HepG2 (cell line): ENCODE measurements around the gene ANKS3. TPM values are rescaled to one million over a fixed set of nuclear protein-coding genes. Genes with fewer than 3 reads are reported as not detected.

ENCODE experiments used
- ATAC-seq: fragments of 200-7000 bp; cut with Tn5 transposase; 3 replicates; pipeline ENCODE4 v1.9.1; 2020; ENCODE audit warnings: mild to moderate bottlenecking, moderate library complexity
- BruUV-seq: library from RNA; stranded (reverse); fragments of 400-500 nt; replicated peaks from 2 replicates; lab custom pipeline; 2021; lab: Mats Ljungman, UMichigan
- CTCF ChIA-PET: fragments of 300-600 bp; formaldehyde crosslinking; extraction: SDS; loops from one replicate; lab custom pipeline; 2021; ENCODE audit warnings: low total read pairs, inconsistent platforms, low intra/inter-chr PET ratio; lab: Yijun Ruan, JAX
- POLR2A ChIA-PET: fragments of 350-600 bp; sonication (Branson Sonifier 250); formaldehyde crosslinking; loops from one replicate; lab custom pipeline; 2020; ENCODE audit warnings: antibody characterized with exemption, inconsistent platforms; lab: Yijun Ruan, JAX
- DNase-seq: peaks from one replicate; pipeline ENCODE4 v3.0.0-alpha.2; 2015; ENCODE audit warnings: low spot score
- FAIRE-seq: peaks from 3 replicates; lab custom pipeline; 2011; peaks lifted over from hg19 to GRCh38; lab: Jason Lieb, UNC
- H2AFZ ChIP-seq: one replicate; pipeline ENCODE4 v1.6.1; 2011; ENCODE audit warnings: low read length, inconsistent platforms
- H3K27ac ChIP-seq: fragments of 300-600 bp; 3 replicates; pipeline ENCODE4 v1.8.0; 2011; ENCODE audit warnings: mixed run types, mild to moderate bottlenecking, mixed read lengths, low read length, inconsistent platforms; ENCODE audit not compliant: insufficient read depth; ENCODE audit errors: extremely low read length
- H3K27me3 ChIP-seq, 2 experiments: fragments of 200-600 bp in 1 of 2; 2 replicates in 1 of 2; 3 replicates in 1 of 2; pipeline versions ENCODE4 v1.6.0 to v1.8.0; 2011; ENCODE audit warnings: low read length in 2 of 2, mild to moderate bottlenecking in 2 of 2, moderate library complexity in 2 of 2, inconsistent platforms in 1 of 2; ENCODE audit not compliant: insufficient read depth in 2 of 2, control insufficient read depth in 1 of 2
- H3K36me3 ChIP-seq, 2 experiments: fragments of 200-600 bp in 1 of 2; replicated peaks in 1 of 2; 2 replicates in 1 of 2; 3 replicates in 1 of 2; pipeline versions ENCODE4 v1.5.1 to v1.8.0; 2011; ENCODE audit warnings: low read length in 2 of 2, inconsistent platforms in 1 of 2; ENCODE audit not compliant: insufficient read depth in 2 of 2, control insufficient read depth in 1 of 2
- H3K4me1 ChIP-seq: 2 replicates; pipeline ENCODE4 v1.5.1; 2012; ENCODE audit warnings: low read length, inconsistent platforms; ENCODE audit not compliant: insufficient read depth
- H3K4me2 ChIP-seq: 2 replicates; pipeline ENCODE4 v1.6.0; 2011; ENCODE audit warnings: low read depth, low read length, inconsistent platforms
- H3K4me3 ChIP-seq, 3 experiments: fragments of 200-600 bp in 1 of 3; sonication (generic), shearing (Covaris generic) in 1 of 3; replicated peaks in 1 of 3; 2 replicates each; pipeline ENCODE4 v1.5.1; 2011 to 2016; ENCODE audit warnings: low read length in 3 of 3, inconsistent platforms in 2 of 3, low read depth in 2 of 3, mild to moderate bottlenecking in 2 of 3, control low read depth in 1 of 3, mixed read lengths in 1 of 3; ENCODE audit not compliant: insufficient read depth in 1 of 3
- H3K79me2 ChIP-seq: one replicate; pipeline ENCODE4 v1.6.1; 2011; ENCODE audit warnings: low read length, inconsistent platforms; ENCODE audit not compliant: insufficient read depth
- H3K9ac ChIP-seq: 2 replicates; pipeline ENCODE4 v1.6.0; 2011; ENCODE audit warnings: mild to moderate bottlenecking, low read depth, low read length, inconsistent platforms; ENCODE audit not compliant: insufficient read depth
- H3K9me3 ChIP-seq: 2 replicates; pipeline ENCODE4 v1.5.1; 2012; ENCODE audit warnings: mild to moderate bottlenecking, low read length
- H4K20me1 ChIP-seq: 2 replicates; pipeline ENCODE4 v1.6.0; 2011; ENCODE audit warnings: inconsistent platforms, mild to moderate bottlenecking, low read length, moderate library complexity; ENCODE audit not compliant: insufficient read depth
- ATM ChIP-seq: fragments of 450-650 bp; IDR thresholded peaks from 2 replicates; pipeline ENCODE4 v1.7.1; 2017; ENCODE audit warnings: mild to moderate bottlenecking, borderline replicate concordance
- EP300 ChIP-seq, 3 experiments: sonication (generic) in 1 of 3; formaldehyde crosslinking in 1 of 3; IDR thresholded peaks; 2 replicates each; pipeline versions ENCODE4 v1.5.1 to v1.6.1; 2011 to 2020; ENCODE audit warnings: low read depth in 2 of 3, low read length in 2 of 3, borderline replicate concordance in 1 of 3, improper control_type of control experiment in 1 of 3, mild to moderate bottlenecking in 1 of 3, missing genetic modification reagents in 1 of 3, moderate library complexity in 1 of 3
- ERF ChIP-seq: IDR thresholded peaks from 2 replicates; pipeline ENCODE4 v1.6.1; 2018; ENCODE audit warnings: missing biosample characterization, missing genetic modification reagents
- ETV6 ChIP-seq: sonication (generic); formaldehyde crosslinking; conservative IDR thresholded peaks from 2 replicates; pipeline ENCODE4 v1.4.0; 2020; ENCODE audit warnings: missing genetic modification reagents
- HNRNPK ChIP-seq: fragments of 200-400 bp; formaldehyde crosslinking; IDR thresholded peaks from 2 replicates; pipeline ENCODE4 v1.6.1; 2018; ENCODE audit warnings: low read length, low read depth, moderate library complexity, mild to moderate bottlenecking; ENCODE audit not compliant: poor library complexity, severe bottlenecking
- MIXL1 ChIP-seq: IDR thresholded peaks from 2 replicates; pipeline ENCODE4 v1.6.1; 2016
- RBM39 ChIP-seq: fragments of 200-400 bp; formaldehyde crosslinking; IDR thresholded peaks from one replicate; pipeline ENCODE4 v1.6.1; 2018; ENCODE audit warnings: antibody characterized with exemption, mild to moderate bottlenecking, low read depth, low read length; ENCODE audit not compliant: poor library complexity, severe bottlenecking
- SALL2 ChIP-seq: sonication (generic); formaldehyde crosslinking; IDR thresholded peaks from 2 replicates; pipeline ENCODE4 v1.8.1; 2023; ENCODE audit warnings: mild to moderate bottlenecking, missing genetic modification reagents, inconsistent platforms
- SOX6 ChIP-seq, 2 experiments: fragments of 450-650 bp in 1 of 2; sonication (generic) in 1 of 2; formaldehyde crosslinking in 1 of 2; IDR thresholded peaks; 2 replicates each; pipeline versions ENCODE4 v1.4.0 to v1.6.1; 2017 to 2020; ENCODE audit warnings: antibody characterized with exemption in 1 of 2, mild to moderate bottlenecking in 1 of 2, missing genetic modification reagents in 1 of 2
- SP4 ChIP-seq: sonication (generic); formaldehyde crosslinking; IDR thresholded peaks from 2 replicates; pipeline ENCODE4 v1.8.1; 2023; ENCODE audit warnings: mild to moderate bottlenecking, missing genetic modification reagents
- TCF7 ChIP-seq: sonication (generic); IDR thresholded peaks from 2 replicates; pipeline ENCODE4 v1.6.1; 2016; ENCODE audit warnings: antibody characterized with exemption, low read depth
- TEAD2 ChIP-seq: sonication (generic); formaldehyde crosslinking; IDR thresholded peaks from 2 replicates; pipeline ENCODE4 v1.9.0; 2021; ENCODE audit warnings: missing genetic modification reagents
- TP53 ChIP-seq: sonication (generic); formaldehyde crosslinking; conservative IDR thresholded peaks from 2 replicates; pipeline ENCODE4 v1.4.0; 2020; ENCODE audit warnings: missing genetic modification reagents
- ZC3H4 ChIP-seq: sonication (generic); formaldehyde crosslinking; IDR thresholded peaks from 2 replicates; pipeline ENCODE4 v1.4.0; 2020; ENCODE audit warnings: missing genetic modification reagents, borderline replicate concordance
- ZFP41 ChIP-seq: sonication (generic); formaldehyde crosslinking; IDR thresholded peaks from 2 replicates; pipeline ENCODE4 v1.4.0; 2020; ENCODE audit warnings: mild to moderate bottlenecking, missing genetic modification reagents, borderline replicate concordance
- ZNF20 ChIP-seq: sonication (generic); formaldehyde crosslinking; IDR thresholded peaks from 2 replicates; pipeline ENCODE4 v1.4.0; 2020; ENCODE audit warnings: mild to moderate bottlenecking, moderate library complexity, missing genetic modification reagents
- ZNF264 ChIP-seq: sonication (generic); formaldehyde crosslinking; IDR thresholded peaks from 2 replicates; pipeline ENCODE4 v1.4.0; 2020; ENCODE audit warnings: missing genetic modification reagents
- ZNF335 ChIP-seq: sonication (generic); formaldehyde crosslinking; IDR thresholded peaks from 2 replicates; pipeline ENCODE4 v1.4.0; 2020; ENCODE audit warnings: missing genetic modification reagents
- ZNF496 ChIP-seq: sonication (generic); formaldehyde crosslinking; IDR thresholded peaks from 2 replicates; pipeline ENCODE4 v1.8.1; 2023; ENCODE audit warnings: mild to moderate bottlenecking, moderate library complexity, missing genetic modification reagents; ENCODE audit not compliant: insufficient replicate concordance
- ZNF660 ChIP-seq: sonication (generic); formaldehyde crosslinking; IDR thresholded peaks from 2 replicates; pipeline ENCODE4 v1.5.1; 2020; ENCODE audit warnings: mild to moderate bottlenecking, low read depth, missing genetic modification reagents, borderline replicate concordance
- ZNF713 ChIP-seq: sonication (generic); formaldehyde crosslinking; IDR thresholded peaks from 2 replicates; pipeline ENCODE4 v1.4.0; 2020; ENCODE audit warnings: mild to moderate bottlenecking, missing genetic modification reagents
- WGBS: methylation state at CpG from one replicate; pipeline ENCODE4 v1.1.6; 2017; ENCODE audit warnings: low lambda C conversion rate; 5-methylcytosine and 5-hydroxymethylcytosine counted together
- in situ Hi-C: cut with HindIII; loops from 2 replicates; pipeline ENCODE4 v1.10.0; 2017; ENCODE audit warnings: low pct_unique_long_range_greater_than_20kb; ENCODE audit not compliant: extremely low pct_ligation_motif_present
- intact Hi-C: fragments of 100-400 bp; cut with micrococcal nuclease; formaldehyde crosslinking; loops from one replicate; pipeline ENCODE4 v1.10.0; 2022; ENCODE audit not compliant: unreplicated experiment
- polyA plus RNA-seq, 8 experiments: library from polyadenylated mRNA; depleted of rRNA in 3 of 8; stranded (reverse) in 7 of 8; unstranded in 1 of 8; fragments of >200 nt; fragmentation: Illumina TruSeq in 4 of 8; extraction: Trizol in 4 of 8; gene quantifications; 2 replicates each; pipeline versions ENCODE4 v1.2.1 to v1.2.3, GENCODE V29; 2011 to 2016; ENCODE audit warnings: low read depth in 4 of 8, missing spikeins in 1 of 8, mixed read lengths in 1 of 8; ENCODE audit not compliant: insufficient read depth in 1 of 8
- total RNA-seq, 5 experiments: library from RNA; depleted of rRNA; stranded (reverse); fragments of >200 nt; fragmentation: Illumina TruSeq; extraction: Trizol; gene quantifications; 2 replicates each; pipeline ENCODE4 v1.2.3, GENCODE V29; 2016; ENCODE audit warnings: low read depth in 1 of 5
- TF ChIP-seq, protein P1 (sequence below): sonication (generic); formaldehyde crosslinking; IDR thresholded peaks from 2 replicates; pipeline ENCODE4 v1.8.0; 2022; ENCODE audit warnings: mild to moderate bottlenecking, missing genetic modification reagents, moderate library complexity
- TF ChIP-seq, protein P2 (sequence below): sonication (generic); formaldehyde crosslinking; IDR thresholded peaks from 2 replicates; pipeline ENCODE4 v1.8.0; 2022; ENCODE audit warnings: mild to moderate bottlenecking, missing genetic modification reagents; ENCODE audit not compliant: insufficient replicate concordance

Gene ANKS3
- total and polyA plus RNA-seq, 2 of the 13 experiments (the other 11 are each of a cell fraction or from before 2014, with no cell fraction given): 11.4 to 15.9 TPM

DNA sequence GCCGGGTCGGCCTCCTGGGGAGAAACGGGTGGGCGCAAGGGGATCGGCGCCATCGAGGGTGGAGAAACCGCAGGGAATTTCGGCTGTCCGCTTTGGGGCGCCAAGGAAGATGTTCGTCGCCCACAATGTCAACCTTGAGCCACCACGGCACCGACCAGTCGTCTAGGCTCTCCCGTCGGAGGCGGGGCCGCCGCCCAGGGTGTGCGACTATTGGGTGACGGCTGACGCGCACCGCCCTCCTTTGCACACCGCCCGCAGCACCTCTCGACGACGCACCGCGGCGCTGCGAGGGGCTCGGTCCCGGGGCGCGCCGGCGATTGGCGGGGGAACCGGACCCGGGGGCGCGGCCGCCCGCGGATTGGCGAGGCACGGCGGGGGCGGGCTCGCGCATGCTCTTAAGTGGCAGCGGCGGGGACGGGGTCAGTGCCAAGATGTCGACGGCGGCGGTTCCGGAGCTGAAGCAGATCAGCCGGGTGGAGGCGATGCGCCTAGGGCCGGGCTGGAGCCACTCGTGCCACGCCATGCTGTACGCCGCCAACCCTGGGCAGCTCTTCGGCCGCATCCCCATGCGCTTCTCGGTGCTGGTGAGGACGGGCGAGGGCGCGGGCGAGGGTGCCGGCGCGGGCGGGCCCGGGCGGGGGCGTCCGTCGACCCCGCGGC lies 40.6 kb downstream of the ANKS3 start, which contains the start of gene NUDT16L1:
Gene NUDT16L1, plus strand, starts transcription at position 267 of the 660 bp plus-strand sequence. Its CDS starts 165 bp downstream, at position 432.
- ChIA-PET CTCF (no interaction called here), POLR2A (interaction anchor here (0.7 to 2.1 kb wide), 5 partner anchors 9 to 264 kb away, joined by 3 to 8 read pairs (median 3); partner anchors contain the start of genes ANKS3, DNAAF8 and SEC14L5)
- Histone ChIP-seq H3K4me2 (peak within 1 kb of the TSS; percentile 98), H3K9ac (peak within 1 kb of the TSS; percentile 91), H2AFZ (no peak within 1 kb of the TSS), H3K4me3 (peak within 1 kb of the TSS; percentile 73 to 96 (median 80)), H3K27me3 (no peaks in the 10 kb centered on the region), H4K20me1 (no peaks in the 10 kb centered on the region), H3K4me1 (peaks cover 38% of the 10 kb centered on the region), H3K79me2 (peaks cover 3% of the 10 kb centered on the region), H3K27ac (peak within 1 kb of the TSS; percentile 67), H3K36me3 (peaks cover 9 to 25% of the 10 kb centered on the region in 2 experiments), H3K9me3 (no peaks in the 10 kb centered on the region)
- FAIRE-seq: peak; percentile 90
- WGBS: no CpG with 5 or more reads among the region's 91 CpGs
- in situ Hi-C loops (no loop called here), intact Hi-C loops (no loop called here)
- BruUV-seq: no TSS peak
- peak; percentile 85 for ATAC-seq
- DNase-seq: peak; percentile 89
- TF ChIP-seq, protein P1, sequence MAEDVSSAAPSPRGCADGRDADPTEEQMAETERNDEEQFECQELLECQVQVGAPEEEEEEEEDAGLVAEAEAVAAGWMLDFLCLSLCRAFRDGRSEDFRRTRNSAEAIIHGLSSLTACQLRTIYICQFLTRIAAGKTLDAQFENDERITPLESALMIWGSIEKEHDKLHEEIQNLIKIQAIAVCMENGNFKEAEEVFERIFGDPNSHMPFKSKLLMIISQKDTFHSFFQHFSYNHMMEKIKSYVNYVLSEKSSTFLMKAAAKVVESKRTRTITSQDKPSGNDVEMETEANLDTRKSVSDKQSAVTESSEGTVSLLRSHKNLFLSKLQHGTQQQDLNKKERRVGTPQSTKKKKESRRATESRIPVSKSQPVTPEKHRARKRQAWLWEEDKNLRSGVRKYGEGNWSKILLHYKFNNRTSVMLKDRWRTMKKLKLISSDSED: no peak
- no peak for TF ChIP-seq ZFP41
- TF ChIP-seq SOX6 (IDR thresholded peaks at IDR 0.05): no peak
- no peak; the same call in 1 of the 2 replicates for TF ChIP-seq SOX6 (CRISPR knock-in tag; IDR thresholded peaks at IDR 0.05)
- TF ChIP-seq ZNF20 (CRISPR knock-in tag): no peak
- TF ChIP-seq ZNF660: no peak
- 0 out of 2 replicates have a peak, but pooled peaks have one; percentile 14 for TF ChIP-seq ERF (CRISPR knock-in tag)
- no peak for TF ChIP-seq ATM
- no peak for TF ChIP-seq TP53 (CRISPR knock-in tag)
- no peak for TF ChIP-seq ETV6 (CRISPR knock-in tag)
- TF ChIP-seq EP300 (IDR thresholded peaks at IDR 0.05; ENCODE audit: low read depth in 2 of 2, low read length in 2 of 2): no peak
- TF ChIP-seq EP300 (CRISPR knock-in tag; IDR thresholded peaks at IDR 0.05; ENCODE audit: borderline replicate concordance): no peak
- no peak for TF ChIP-seq TCF7
- no peak for TF ChIP-seq ZNF264 (CRISPR knock-in tag)
- TF ChIP-seq ZNF496 (CRISPR knock-in tag): no peak
- TF ChIP-seq HNRNPK: no peak
- no peak for TF ChIP-seq RBM39
- TF ChIP-seq MIXL1 (CRISPR knock-in tag): 0 out of 2 replicates have a peak, but pooled peaks have one; percentile 38
- TF ChIP-seq ZNF335 (CRISPR knock-in tag): no peak
- no peak for TF ChIP-seq TEAD2 (CRISPR knock-in tag)
- TF ChIP-seq ZC3H4: no peak
- TF ChIP-seq, protein P2, sequence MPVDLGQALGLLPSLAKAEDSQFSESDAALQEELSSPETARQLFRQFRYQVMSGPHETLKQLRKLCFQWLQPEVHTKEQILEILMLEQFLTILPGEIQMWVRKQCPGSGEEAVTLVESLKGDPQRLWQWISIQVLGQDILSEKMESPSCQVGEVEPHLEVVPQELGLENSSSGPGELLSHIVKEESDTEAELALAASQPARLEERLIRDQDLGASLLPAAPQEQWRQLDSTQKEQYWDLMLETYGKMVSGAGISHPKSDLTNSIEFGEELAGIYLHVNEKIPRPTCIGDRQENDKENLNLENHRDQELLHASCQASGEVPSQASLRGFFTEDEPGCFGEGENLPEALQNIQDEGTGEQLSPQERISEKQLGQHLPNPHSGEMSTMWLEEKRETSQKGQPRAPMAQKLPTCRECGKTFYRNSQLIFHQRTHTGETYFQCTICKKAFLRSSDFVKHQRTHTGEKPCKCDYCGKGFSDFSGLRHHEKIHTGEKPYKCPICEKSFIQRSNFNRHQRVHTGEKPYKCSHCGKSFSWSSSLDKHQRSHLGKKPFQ (CRISPR knock-in tag): no peak
- TF ChIP-seq ZNF713 (CRISPR knock-in tag): no peak
- peak; percentile 94 for TF ChIP-seq SP4
- TF ChIP-seq SALL2 (CRISPR knock-in tag): peak; percentile 25; the same call in 1 of the 2 replicates
